Measurements from ENCODE around the gene PILRA.

PILRA gene

GRCh38 chr7:100393233-100393905 lies 20.1 kb downstream of the PILRA start:
- Histone ChIP-seq H2AK5ac (ENCODE audit: low read length, severe bottlenecking) (no peak overlapping the region), H3K9me3 (ENCODE audit: control insufficient read depth, low read length) (no peaks in the 10 kb centered on the region), H3K4ac (ENCODE audit: low read depth in 1 of 2, low read length in 2 of 2) (no peak overlapping the region), H3K27ac (ENCODE audit: low read length, poor library complexity, severe bottlenecking) (no peak overlapping the region), H3K4me2 (ENCODE audit: low read length, poor library complexity, severe bottlenecking) (no peak overlapping the region), H2BK120ac (ENCODE audit: low read depth, low read length) (no peak overlapping the region), H3K4me1 (ENCODE audit: control insufficient read depth, insufficient read depth, low read depth, low read length) (no peaks in the 10 kb centered on the region), H3K27me3 (ENCODE audit: control insufficient read depth in 1 of 2, insufficient read depth in 1 of 2, low read length in 2 of 2) (peaks cover 25 to 47% of the 10 kb centered on the region in 2 experiments), H2BK5ac (ENCODE audit: low read depth, low read length, poor library complexity, severe bottlenecking) (no peak overlapping the region), H4K91ac (ENCODE audit: low read length) (no peak overlapping the region), H2AFZ (ENCODE audit: low read depth, low read length) (no peak overlapping the region), H3K9ac (ENCODE audit: low read length) (no peak overlapping the region), H3K14ac (ENCODE audit: low read length in 2 of 2) (no peak overlapping the region), H4K8ac (ENCODE audit: low read length) (no peak overlapping the region), H3K4me3 (ENCODE audit: insufficient read depth in 1 of 2, low read depth in 1 of 2, low read length in 2 of 2) (no peak overlapping the region), H3K36me3 (ENCODE audit: control insufficient read depth in 1 of 2, insufficient read depth in 2 of 2, low read depth in 1 of 2, low read length in 2 of 2) (no peaks in the 10 kb centered on the region), H2BK15ac (ENCODE audit: low read depth, poor library complexity, severe bottlenecking) (no peak overlapping the region), H3K23ac (ENCODE audit: low read length in 2 of 2) (no peak overlapping the region), H3K79me1 (replicated peaks; ENCODE audit: low read length, poor library complexity, severe bottlenecking) (no peaks in the 10 kb centered on the region), H2BK12ac (ENCODE audit: low read length in 2 of 2) (no peak overlapping the region), H3K18ac (ENCODE audit: low read depth in 1 of 2, low read length in 2 of 2) (no peak overlapping the region)
- DNase-seq = no peak
- 70% methylated on average over 2 of the region's 4 CpGs for WGBS

- Histone ChIP-seq H3K9ac (ENCODE audit: low read length) (no peak overlapping the region), H4K91ac (ENCODE audit: low read length) (no peak overlapping the region), H3K4me1 (ENCODE audit: control insufficient read depth, insufficient read depth, low read depth, low read length) (no peaks in the 10 kb centered on the region), H3K18ac (ENCODE audit: low read depth in 1 of 2, low read length in 2 of 2) (no peak overlapping the region), H2AK5ac (ENCODE audit: low read length, severe bottlenecking) (no peak overlapping the region), H3K4me2 (ENCODE audit: low read length, poor library complexity, severe bottlenecking) (no peak overlapping the region), H3K27me3 (ENCODE audit: control insufficient read depth in 1 of 2, insufficient read depth in 1 of 2, low read length in 2 of 2) (peaks cover 29 to 53% of the 10 kb centered on the region in 2 experiments), H3K9me3 (ENCODE audit: control insufficient read depth, low read length) (no peaks in the 10 kb centered on the region), H3K79me1 (replicated peaks; ENCODE audit: low read length, poor library complexity, severe bottlenecking) (no peaks in the 10 kb centered on the region), H3K23ac (ENCODE audit: low read length in 2 of 2) (no peak overlapping the region), H3K27ac (ENCODE audit: low read length, poor library complexity, severe bottlenecking) (no peak overlapping the region), H3K36me3 (ENCODE audit: control insufficient read depth in 1 of 2, insufficient read depth in 2 of 2, low read depth in 1 of 2, low read length in 2 of 2) (no peaks in the 10 kb centered on the region), H3K14ac (ENCODE audit: low read length in 2 of 2) (no peak overlapping the region), H2BK12ac (ENCODE audit: low read length in 2 of 2) (no peak overlapping the region), H3K4me3 (ENCODE audit: insufficient read depth in 1 of 2, low read depth in 1 of 2, low read length in 2 of 2) (no peak overlapping the region), H3K4ac (ENCODE audit: low read depth in 1 of 2, low read length in 2 of 2) (no peak overlapping the region), H4K8ac (ENCODE audit: low read length) (no peak overlapping the region), H2BK15ac (ENCODE audit: low read depth, poor library complexity, severe bottlenecking) (no peak overlapping the region), H2BK5ac (ENCODE audit: low read depth, low read length, poor library complexity, severe bottlenecking) (no peak overlapping the region), H2AFZ (ENCODE audit: low read depth, low read length) (no peak overlapping the region), H2BK120ac (ENCODE audit: low read depth, low read length) (no peak overlapping the region)
- no peak for DNase-seq
- WGBS = 90% methylated on average over 2 of the region's 2 CpGs
These were observed 20.8 kb downstream of the PILRA start for GRCh38 chr7:100394077-100394476.

GRCh38 chr7:100396421-100396982 lies 23.2 kb downstream of the PILRA start:
- no peak overlapping the region for H3K4ac ChIP-seq (ENCODE audit: low read depth in 1 of 2, low read length in 2 of 2)
- H4K8ac ChIP-seq (ENCODE audit: low read length) = no peak overlapping the region
- H3K79me1 ChIP-seq (replicated peaks; ENCODE audit: low read length, poor library complexity, severe bottlenecking) = no peaks in the 10 kb centered on the region
- no peak overlapping the region for H3K18ac ChIP-seq (ENCODE audit: low read depth in 1 of 2, low read length in 2 of 2)
- no peak overlapping the region for H3K4me3 ChIP-seq (ENCODE audit: insufficient read depth in 1 of 2, low read depth in 1 of 2, low read length in 2 of 2)
- no peak overlapping the region for H4K91ac ChIP-seq (ENCODE audit: low read length)
- no peak overlapping the region for H2BK120ac ChIP-seq (ENCODE audit: low read depth, low read length)
- no peak overlapping the region for H3K23ac ChIP-seq (ENCODE audit: low read length in 2 of 2)
- no peaks in the 10 kb centered on the region for H3K36me3 ChIP-seq (ENCODE audit: control insufficient read depth in 1 of 2, insufficient read depth in 2 of 2, low read depth in 1 of 2, low read length in 2 of 2)
- peaks cover 27 to 49% of the 10 kb centered on the region in 2 experiments for H3K27me3 ChIP-seq (ENCODE audit: control insufficient read depth in 1 of 2, insufficient read depth in 1 of 2, low read length in 2 of 2)
- DNase-seq = no peak
- H2BK5ac ChIP-seq (ENCODE audit: low read depth, low read length, poor library complexity, severe bottlenecking) = no peak overlapping the region
- no peak overlapping the region for H3K27ac ChIP-seq (ENCODE audit: low read length, poor library complexity, severe bottlenecking)
- no peak overlapping the region for H2AFZ ChIP-seq (ENCODE audit: low read depth, low read length)
- H3K4me1 ChIP-seq (ENCODE audit: control insufficient read depth, insufficient read depth, low read depth, low read length) = no peaks in the 10 kb centered on the region
- no peak overlapping the region for H2AK5ac ChIP-seq (ENCODE audit: low read length, severe bottlenecking)
- H2BK15ac ChIP-seq (ENCODE audit: low read depth, poor library complexity, severe bottlenecking) = no peak overlapping the region
- H3K4me2 ChIP-seq (ENCODE audit: low read length, poor library complexity, severe bottlenecking) = no peak overlapping the region
- no peak overlapping the region for H2BK12ac ChIP-seq (ENCODE audit: low read length in 2 of 2)
- no peak overlapping the region for H3K9ac ChIP-seq (ENCODE audit: low read length)
- no peaks in the 10 kb centered on the region for H3K9me3 ChIP-seq (ENCODE audit: control insufficient read depth, low read length)
- no peak overlapping the region for H3K14ac ChIP-seq (ENCODE audit: low read length in 2 of 2)
- 86% methylated on average over 7 of the region's 9 CpGs for WGBS

GRCh38 chr7:100397315-100398081 lies 24.2 kb downstream of the PILRA start:
- Histone ChIP-seq H4K8ac (ENCODE audit: low read length) (no peak overlapping the region), H3K4me1 (ENCODE audit: control insufficient read depth, insufficient read depth, low read depth, low read length) (no peaks in the 10 kb centered on the region), H2BK5ac (ENCODE audit: low read depth, low read length, poor library complexity, severe bottlenecking) (no peak overlapping the region), H2AK5ac (ENCODE audit: low read length, severe bottlenecking) (no peak overlapping the region), H3K4ac (ENCODE audit: low read depth in 1 of 2, low read length in 2 of 2) (no peak overlapping the region), H3K27me3 (ENCODE audit: control insufficient read depth in 1 of 2, insufficient read depth in 1 of 2, low read length in 2 of 2) (peaks cover 27 to 48% of the 10 kb centered on the region in 2 experiments), H3K27ac (ENCODE audit: low read length, poor library complexity, severe bottlenecking) (no peak overlapping the region), H3K18ac (ENCODE audit: low read depth in 1 of 2, low read length in 2 of 2) (no peak overlapping the region), H2BK12ac (ENCODE audit: low read length in 2 of 2) (no peak overlapping the region), H2BK120ac (ENCODE audit: low read depth, low read length) (no peak overlapping the region), H3K9me3 (ENCODE audit: control insufficient read depth, low read length) (no peaks in the 10 kb centered on the region), H2AFZ (ENCODE audit: low read depth, low read length) (no peak overlapping the region), H3K23ac (ENCODE audit: low read length in 2 of 2) (no peak overlapping the region), H2BK15ac (ENCODE audit: low read depth, poor library complexity, severe bottlenecking) (no peak overlapping the region), H3K4me2 (ENCODE audit: low read length, poor library complexity, severe bottlenecking) (no peak overlapping the region), H3K14ac (ENCODE audit: low read length in 2 of 2) (peak overlapping the region in 1 of 2 experiments; percentile 46), H3K36me3 (ENCODE audit: control insufficient read depth in 1 of 2, insufficient read depth in 2 of 2, low read depth in 1 of 2, low read length in 2 of 2) (no peaks in the 10 kb centered on the region), H3K79me1 (replicated peaks; ENCODE audit: low read length, poor library complexity, severe bottlenecking) (no peaks in the 10 kb centered on the region), H3K9ac (ENCODE audit: low read length) (no peak overlapping the region), H3K4me3 (ENCODE audit: insufficient read depth in 1 of 2, low read depth in 1 of 2, low read length in 2 of 2) (peak overlapping the region in 1 of 2 experiments; percentile 8), H4K91ac (ENCODE audit: low read length) (peak overlapping the region; percentile 59)
- 60% methylated on average over 13 of the region's 13 CpGs for WGBS
- DNase-seq = no peak
